Body of pancreas (tissue), 4 donors: ENCODE data around the gene FBXO2. TPM values are rescaled to one million over a fixed set of nuclear protein-coding genes. Genes with fewer than 3 reads are reported as not detected.

ENCODE experiments used
- ATAC-seq: fragments of 150-250 bp; one replicate; pipeline ENCODE4 v1.9.1; 2016
- DNase-seq, 4 donors: peaks; one replicate each; pipeline ENCODE4 v3.0.0-alpha.2; 2019
- H3K27ac ChIP-seq, 4 donors: fragments of 200-600 bp; sonication (generic); 1 replicate in 3 of 4; 2 replicates in 1 of 4; pipeline versions ENCODE4 v1.5.1 to v1.6.1; 2016 to 2019; ENCODE audit warnings: mild to moderate bottlenecking in 1 of 4, mixed read lengths in 1 of 4, moderate library complexity in 1 of 4
- H3K27me3 ChIP-seq, 2 donors: fragments of 200-600 bp; sonication (generic); one replicate each; pipeline ENCODE4 v1.6.0; 2016; ENCODE audit warnings: mild to moderate bottlenecking in 1 of 2
- H3K36me3 ChIP-seq, 2 donors: fragments of 200-600 bp; sonication (generic); replicated peaks in 1 of 2; 2 replicates each; pipeline ENCODE4 v1.5.1; 2016; ENCODE audit warnings: low read depth in 2 of 2; ENCODE audit not compliant: insufficient read depth in 1 of 2
- H3K4me1 ChIP-seq: fragments of 200-600 bp; sonication (generic); one replicate; pipeline ENCODE4 v1.6.0; 2016
- H3K4me3 ChIP-seq, 2 donors: fragments of 200-600 bp; sonication (generic); 1 replicate in 1 of 2; 2 replicates in 1 of 2; pipeline ENCODE4 v1.5.1; 2016 to 2019
- H3K9me3 ChIP-seq, 3 donors: fragments of 200-600 bp; sonication (generic); 1 replicate in 2 of 3; 2 replicates in 1 of 3; pipeline ENCODE4 v1.5.1; 2016
- POLR2A ChIP-seq, 3 donors: fragments of 450-650 bp; IDR thresholded peaks; one replicate each; pipeline ENCODE4 v1.6.1; 2016; ENCODE audit warnings: antibody characterized with exemption in 3 of 3, mild to moderate bottlenecking in 2 of 3
- WGBS, 2 donors: methylation state at CpG; one replicate each; pipeline ENCODE4 v1.1.5; 2017; 5-methylcytosine and 5-hydroxymethylcytosine counted together
- intact Hi-C: fragments of 100-400 bp; cut with DNase I; formaldehyde crosslinking; loops from one replicate; pipeline ENCODE4 v1.15.1; 2023
- total RNA-seq, 2 donors: library from RNA; depleted of rRNA; stranded (reverse); fragments of >200 nt; gene quantifications; one replicate each; pipeline ENCODE4 v1.1.0, GENCODE V29; 2016
- TF ChIP-seq, protein P1 (sequence below), 7 experiments: fragments of 450-650 bp in 4 of 7; fragments of 200-600 bp in 3 of 7; sonication (generic) in 3 of 7; IDR thresholded peaks; one replicate each; pipeline ENCODE4 v1.5.1; 2016 to 2019; ENCODE audit warnings: antibody characterized with exemption in 7 of 7

Gene FBXO2
- total RNA-seq, 2 donors from 2014 or later, result 57.4 to 87.4 TPM

GRCh38 chr1:11617314-11617713 lies 36.9 kb downstream of the FBXO2 start:
- intact Hi-C loops, result no loop called here
- TF ChIP-seq POLR2A (IDR thresholded peaks at IDR 0.05), result no peak
- TF ChIP-seq, protein P1, sequence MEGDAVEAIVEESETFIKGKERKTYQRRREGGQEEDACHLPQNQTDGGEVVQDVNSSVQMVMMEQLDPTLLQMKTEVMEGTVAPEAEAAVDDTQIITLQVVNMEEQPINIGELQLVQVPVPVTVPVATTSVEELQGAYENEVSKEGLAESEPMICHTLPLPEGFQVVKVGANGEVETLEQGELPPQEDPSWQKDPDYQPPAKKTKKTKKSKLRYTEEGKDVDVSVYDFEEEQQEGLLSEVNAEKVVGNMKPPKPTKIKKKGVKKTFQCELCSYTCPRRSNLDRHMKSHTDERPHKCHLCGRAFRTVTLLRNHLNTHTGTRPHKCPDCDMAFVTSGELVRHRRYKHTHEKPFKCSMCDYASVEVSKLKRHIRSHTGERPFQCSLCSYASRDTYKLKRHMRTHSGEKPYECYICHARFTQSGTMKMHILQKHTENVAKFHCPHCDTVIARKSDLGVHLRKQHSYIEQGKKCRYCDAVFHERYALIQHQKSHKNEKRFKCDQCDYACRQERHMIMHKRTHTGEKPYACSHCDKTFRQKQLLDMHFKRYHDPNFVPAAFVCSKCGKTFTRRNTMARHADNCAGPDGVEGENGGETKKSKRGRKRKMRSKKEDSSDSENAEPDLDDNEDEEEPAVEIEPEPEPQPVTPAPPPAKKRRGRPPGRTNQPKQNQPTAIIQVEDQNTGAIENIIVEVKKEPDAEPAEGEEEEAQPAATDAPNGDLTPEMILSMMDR (IDR thresholded peaks at IDR 0.05), result no peak
- H3K27me3 ChIP-seq, result no peaks in the 10 kb centered on the region
- 64 to 65% methylated on average over 4 to 7 of the region's 7 CpGs for WGBS, 2 donors
- ATAC-seq (no peak), DNase-seq (peak in 2 of 4 donors; percentile 11 to 23)
- no peak overlapping the region for H3K27ac ChIP-seq
- no peaks in the 10 kb centered on the region for H3K36me3 ChIP-seq
- no peaks in the 10 kb centered on the region for H3K4me1 ChIP-seq
- H3K9me3 ChIP-seq, result no peaks in the 10 kb centered on the region
- no peak overlapping the region for H3K4me3 ChIP-seq

DNA sequence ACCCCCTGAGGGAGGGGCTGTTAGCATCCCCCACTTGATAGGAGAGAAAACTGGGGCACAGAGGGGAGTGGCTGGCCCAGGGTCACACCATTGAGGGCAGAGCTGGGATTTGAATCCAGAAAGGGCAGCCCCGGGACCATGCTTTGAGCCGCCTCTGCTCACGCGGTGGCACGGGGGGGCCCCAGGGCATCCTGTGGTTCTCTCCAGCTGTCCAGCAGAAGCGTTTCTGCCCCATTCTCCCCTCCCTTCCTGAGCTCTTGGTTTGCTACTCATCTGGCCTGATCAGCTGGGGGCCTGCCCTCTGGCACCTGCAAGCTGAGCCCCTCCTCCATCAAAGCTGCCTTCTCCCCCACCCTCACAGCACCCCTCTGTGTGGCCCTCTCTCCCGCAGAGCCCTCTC lies 37.5 kb downstream of the FBXO2 start:
- Histone ChIP-seq H3K27ac (no peak overlapping the region), H3K4me1 (no peaks in the 10 kb centered on the region), H3K36me3 (no peaks in the 10 kb centered on the region), H3K4me3 (no peak overlapping the region), H3K27me3 (no peaks in the 10 kb centered on the region), H3K9me3 (no peaks in the 10 kb centered on the region)
- intact Hi-C loops, result no loop called here
- TF ChIP-seq, protein P1 (IDR thresholded peaks at IDR 0.05), result no peak
- no peak for TF ChIP-seq POLR2A (IDR thresholded peaks at IDR 0.05)
- DNase-seq, result no peak
- no peak for ATAC-seq
- WGBS, 2 donors, result 27 to 55% methylated on average over 2 to 7 of the region's 7 CpGs

GRCh38 chr1:11615090-11615489 lies 39.1 kb downstream of the FBXO2 start:
- Histone ChIP-seq H3K4me1 (no peaks in the 10 kb centered on the region), H3K27me3 (no peaks in the 10 kb centered on the region), H3K9me3 (no peaks in the 10 kb centered on the region), H3K36me3 (no peaks in the 10 kb centered on the region), H3K4me3 (no peak overlapping the region), H3K27ac (no peak overlapping the region)
- TF ChIP-seq, protein P1 (IDR thresholded peaks at IDR 0.05), result no peak
- no peak for TF ChIP-seq POLR2A (IDR thresholded peaks at IDR 0.05)
- ATAC-seq (no peak), DNase-seq (no peak)
- intact Hi-C loops, result no loop called here
- 39 to 49% methylated on average over 16 of the region's 16 CpGs for WGBS, 2 donors

DNA sequence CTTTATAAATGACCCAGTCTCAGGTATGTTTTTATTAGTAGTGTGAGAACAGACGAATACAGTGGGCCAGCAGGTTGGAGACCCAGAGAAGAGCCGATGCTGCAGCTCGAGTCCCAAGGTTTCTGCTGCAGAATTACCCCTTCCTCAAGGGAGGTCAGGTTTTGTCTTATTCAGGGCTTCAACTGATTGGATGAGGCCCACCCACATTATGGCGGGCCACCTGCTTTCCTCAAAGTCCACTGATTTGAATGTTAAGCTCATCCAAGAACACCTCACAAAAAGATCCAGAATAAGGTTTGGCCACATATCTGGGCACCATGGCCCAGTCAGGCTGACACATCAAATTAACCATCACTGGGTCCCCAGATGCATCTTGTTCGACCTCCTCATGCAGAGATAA lies 40.9 kb downstream of the FBXO2 start:
- 66 to 73% methylated on average over 4 to 5 of the region's 5 CpGs for WGBS, 2 donors
- ATAC-seq (no peak), DNase-seq (no peak)
- no peak overlapping the region for H3K4me3 ChIP-seq
- no peaks in the 10 kb centered on the region for H3K9me3 ChIP-seq
- H3K27me3 ChIP-seq, result no peaks in the 10 kb centered on the region
- intact Hi-C loops, result no loop called here
- no peaks in the 10 kb centered on the region for H3K36me3 ChIP-seq
- no peaks in the 10 kb centered on the region for H3K4me1 ChIP-seq
- no peak overlapping the region for H3K27ac ChIP-seq
- TF ChIP-seq, protein P1 (IDR thresholded peaks at IDR 0.05), result no peak
- no peak for TF ChIP-seq POLR2A (IDR thresholded peaks at IDR 0.05)

GRCh38 chr1:11611638-11612327 lies 42.4 kb downstream of the FBXO2 start:
- 36 to 55% methylated on average over 7 of the region's 7 CpGs for WGBS, 2 donors
- Histone ChIP-seq H3K27me3 (no peaks in the 10 kb centered on the region), H3K27ac (no peak overlapping the region), H3K4me3 (no peak overlapping the region), H3K9me3 (no peaks in the 10 kb centered on the region), H3K36me3 (no peaks in the 10 kb centered on the region), H3K4me1 (no peaks in the 10 kb centered on the region)
- ATAC-seq (no peak), DNase-seq (no peak)
- intact Hi-C loops, result no loop called here
- TF ChIP-seq POLR2A (IDR thresholded peaks at IDR 0.05), result no peak
- TF ChIP-seq, protein P1 (IDR thresholded peaks at IDR 0.05), result no peak
